Measurements from ENCODE around the gene DEPP1. TPM values are rescaled to one million over a fixed set of nuclear protein-coding genes. Genes with fewer than 3 reads are reported as not detected.

DEPP1 gene
- polyA plus RNA-seq, 2 of the 4 experiments (the other 2 are of a cell fraction): 0.46 to 0.92 TPM

DNA sequence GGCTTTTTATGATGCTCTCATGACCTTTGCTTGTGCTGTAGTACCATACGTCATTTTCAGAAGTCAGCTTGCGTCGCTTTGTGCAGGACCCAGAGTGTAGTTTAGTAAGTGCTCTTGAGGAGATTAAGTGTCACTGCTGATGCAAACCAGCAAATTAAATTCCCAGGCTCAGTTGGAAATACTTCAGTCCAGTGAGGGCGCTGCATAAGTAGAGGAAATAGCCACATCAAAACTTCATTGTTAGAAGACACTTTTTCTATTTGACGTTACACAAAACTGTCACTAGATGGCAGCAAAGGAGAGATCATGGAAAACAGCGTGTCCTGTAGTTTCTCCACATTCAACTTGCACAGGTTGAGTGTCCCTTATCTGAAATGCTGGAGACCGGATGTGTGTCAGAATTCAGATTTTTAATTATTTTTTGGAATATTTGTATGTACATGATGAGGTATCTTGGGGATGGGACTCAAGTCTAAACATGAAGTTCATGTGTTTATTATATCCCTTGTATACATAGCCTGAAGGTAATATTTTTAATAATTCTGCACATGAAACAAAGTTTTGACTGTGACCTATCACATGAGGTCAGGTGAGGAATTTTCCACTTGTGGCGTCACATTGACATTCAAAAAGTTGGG, 30.0 kb upstream of the DEPP1 start:
- Histone ChIP-seq H3K9me3 (peaks cover 15% of the 10 kb centered on the region), H3K4me1 (no peaks in the 10 kb centered on the region), H3K4me2 (peak overlapping the region; percentile 39; the same call in 2 of the 3 replicates), H3K27ac (no peak overlapping the region), H3K4me3 (no peak overlapping the region)
- FAIRE-seq (peak; percentile 85), ATAC-seq (peak; percentile 92 to 96), DNase-seq (ENCODE audit: low read depth in 1 of 2, low spot score in 1 of 2) (peak; percentile 62 to 86)
- 4% methylated on average over 8 of the region's 8 CpGs for WGBS (ENCODE audit: missing lambda C conversion rate)
- ChIA-PET CTCF (interaction anchor here (0.6 to 1.5 kb wide), 5 partner anchors 10 to 51 kb away, joined by 3 to 6 read pairs (median 4); partner anchors contain the start of gene DEPP1), POLR2A (no interaction called here)
- TF ChIP-seq HOXB13 (CRISPR knock-in tag; IDR thresholded peaks at IDR 0.05; ENCODE audit: low read depth) (no peak), RCOR1 (IDR thresholded peaks at IDR 0.05; ENCODE audit: low read depth, low read length) (no peak), RFX5 (IDR thresholded peaks at IDR 0.05) (no peak), MYC (IDR thresholded peaks at IDR 0.05; ENCODE audit: borderline replicate concordance, low read length) (no peak), HEYL (CRISPR knock-in tag; IDR thresholded peaks at IDR 0.05) (no peak), NFE2L2 (conservative IDR thresholded peaks at IDR 0.05; ENCODE audit: low read length) (no peak), HOXA7 (CRISPR knock-in tag; IDR thresholded peaks at IDR 0.05) (no peak), CHD2 (IDR thresholded peaks at IDR 0.05; ENCODE audit: low read length, partially characterized antibody) (no peak), RAD21 (conservative IDR thresholded peaks at IDR 0.05 in 1 of 2, IDR thresholded peaks at IDR 0.05 in 1 of 2) (peak; percentile 78 to 79), BHLHE40 (IDR thresholded peaks at IDR 0.05; ENCODE audit: low read depth, low read length) (no peak), POLR2A (IDR thresholded peaks at IDR 0.05; ENCODE audit: low read length) (no peak), GATA3 (IDR thresholded peaks at IDR 0.05; ENCODE audit: borderline replicate concordance) (no peak), FOSL2 (IDR thresholded peaks at IDR 0.05) (no peak), FOSL2 (CRISPR knock-in tag; IDR thresholded peaks at IDR 0.05) (no peak), JUNB (IDR thresholded peaks at IDR 0.05) (no peak), EP300 (IDR thresholded peaks at IDR 0.05) (no peak), TFCP2L1 (CRISPR knock-in tag; IDR thresholded peaks at IDR 0.05) (no peak), SMC3 (IDR thresholded peaks at IDR 0.05) (peak; percentile 57)
- TF ChIP-seq, protein P1, sequence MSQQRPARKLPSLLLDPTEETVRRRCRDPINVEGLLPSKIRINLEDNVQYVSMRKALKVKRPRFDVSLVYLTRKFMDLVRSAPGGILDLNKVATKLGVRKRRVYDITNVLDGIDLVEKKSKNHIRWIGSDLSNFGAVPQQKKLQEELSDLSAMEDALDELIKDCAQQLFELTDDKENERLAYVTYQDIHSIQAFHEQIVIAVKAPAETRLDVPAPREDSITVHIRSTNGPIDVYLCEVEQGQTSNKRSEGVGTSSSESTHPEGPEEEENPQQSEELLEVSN (IDR thresholded peaks at IDR 0.05; ENCODE audit: borderline replicate concordance, low read depth): no peak
- TF ChIP-seq, protein P2, sequence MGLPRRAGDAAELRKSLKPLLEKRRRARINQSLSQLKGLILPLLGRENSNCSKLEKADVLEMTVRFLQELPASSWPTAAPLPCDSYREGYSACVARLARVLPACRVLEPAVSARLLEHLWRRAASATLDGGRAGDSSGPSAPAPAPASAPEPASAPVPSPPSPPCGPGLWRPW (IDR thresholded peaks at IDR 0.05): no peak
- TF ChIP-seq, protein P3, sequence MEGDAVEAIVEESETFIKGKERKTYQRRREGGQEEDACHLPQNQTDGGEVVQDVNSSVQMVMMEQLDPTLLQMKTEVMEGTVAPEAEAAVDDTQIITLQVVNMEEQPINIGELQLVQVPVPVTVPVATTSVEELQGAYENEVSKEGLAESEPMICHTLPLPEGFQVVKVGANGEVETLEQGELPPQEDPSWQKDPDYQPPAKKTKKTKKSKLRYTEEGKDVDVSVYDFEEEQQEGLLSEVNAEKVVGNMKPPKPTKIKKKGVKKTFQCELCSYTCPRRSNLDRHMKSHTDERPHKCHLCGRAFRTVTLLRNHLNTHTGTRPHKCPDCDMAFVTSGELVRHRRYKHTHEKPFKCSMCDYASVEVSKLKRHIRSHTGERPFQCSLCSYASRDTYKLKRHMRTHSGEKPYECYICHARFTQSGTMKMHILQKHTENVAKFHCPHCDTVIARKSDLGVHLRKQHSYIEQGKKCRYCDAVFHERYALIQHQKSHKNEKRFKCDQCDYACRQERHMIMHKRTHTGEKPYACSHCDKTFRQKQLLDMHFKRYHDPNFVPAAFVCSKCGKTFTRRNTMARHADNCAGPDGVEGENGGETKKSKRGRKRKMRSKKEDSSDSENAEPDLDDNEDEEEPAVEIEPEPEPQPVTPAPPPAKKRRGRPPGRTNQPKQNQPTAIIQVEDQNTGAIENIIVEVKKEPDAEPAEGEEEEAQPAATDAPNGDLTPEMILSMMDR (IDR thresholded peaks at IDR 0.05): peak; percentile 86
- TF ChIP-seq, protein P4, sequence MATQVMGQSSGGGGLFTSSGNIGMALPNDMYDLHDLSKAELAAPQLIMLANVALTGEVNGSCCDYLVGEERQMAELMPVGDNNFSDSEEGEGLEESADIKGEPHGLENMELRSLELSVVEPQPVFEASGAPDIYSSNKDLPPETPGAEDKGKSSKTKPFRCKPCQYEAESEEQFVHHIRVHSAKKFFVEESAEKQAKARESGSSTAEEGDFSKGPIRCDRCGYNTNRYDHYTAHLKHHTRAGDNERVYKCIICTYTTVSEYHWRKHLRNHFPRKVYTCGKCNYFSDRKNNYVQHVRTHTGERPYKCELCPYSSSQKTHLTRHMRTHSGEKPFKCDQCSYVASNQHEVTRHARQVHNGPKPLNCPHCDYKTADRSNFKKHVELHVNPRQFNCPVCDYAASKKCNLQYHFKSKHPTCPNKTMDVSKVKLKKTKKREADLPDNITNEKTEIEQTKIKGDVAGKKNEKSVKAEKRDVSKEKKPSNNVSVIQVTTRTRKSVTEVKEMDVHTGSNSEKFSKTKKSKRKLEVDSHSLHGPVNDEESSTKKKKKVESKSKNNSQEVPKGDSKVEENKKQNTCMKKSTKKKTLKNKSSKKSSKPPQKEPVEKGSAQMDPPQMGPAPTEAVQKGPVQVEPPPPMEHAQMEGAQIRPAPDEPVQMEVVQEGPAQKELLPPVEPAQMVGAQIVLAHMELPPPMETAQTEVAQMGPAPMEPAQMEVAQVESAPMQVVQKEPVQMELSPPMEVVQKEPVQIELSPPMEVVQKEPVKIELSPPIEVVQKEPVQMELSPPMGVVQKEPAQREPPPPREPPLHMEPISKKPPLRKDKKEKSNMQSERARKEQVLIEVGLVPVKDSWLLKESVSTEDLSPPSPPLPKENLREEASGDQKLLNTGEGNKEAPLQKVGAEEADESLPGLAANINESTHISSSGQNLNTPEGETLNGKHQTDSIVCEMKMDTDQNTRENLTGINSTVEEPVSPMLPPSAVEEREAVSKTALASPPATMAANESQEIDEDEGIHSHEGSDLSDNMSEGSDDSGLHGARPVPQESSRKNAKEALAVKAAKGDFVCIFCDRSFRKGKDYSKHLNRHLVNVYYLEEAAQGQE (IDR thresholded peaks at IDR 0.05): no peak
- TF ChIP-seq, protein P5, sequence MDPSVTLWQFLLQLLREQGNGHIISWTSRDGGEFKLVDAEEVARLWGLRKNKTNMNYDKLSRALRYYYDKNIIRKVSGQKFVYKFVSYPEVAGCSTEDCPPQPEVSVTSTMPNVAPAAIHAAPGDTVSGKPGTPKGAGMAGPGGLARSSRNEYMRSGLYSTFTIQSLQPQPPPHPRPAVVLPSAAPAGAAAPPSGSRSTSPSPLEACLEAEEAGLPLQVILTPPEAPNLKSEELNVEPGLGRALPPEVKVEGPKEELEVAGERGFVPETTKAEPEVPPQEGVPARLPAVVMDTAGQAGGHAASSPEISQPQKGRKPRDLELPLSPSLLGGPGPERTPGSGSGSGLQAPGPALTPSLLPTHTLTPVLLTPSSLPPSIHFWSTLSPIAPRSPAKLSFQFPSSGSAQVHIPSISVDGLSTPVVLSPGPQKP (IDR thresholded peaks at IDR 0.05; ENCODE audit: low read depth, low read length): no peak
- TF ChIP-seq, protein P6, sequence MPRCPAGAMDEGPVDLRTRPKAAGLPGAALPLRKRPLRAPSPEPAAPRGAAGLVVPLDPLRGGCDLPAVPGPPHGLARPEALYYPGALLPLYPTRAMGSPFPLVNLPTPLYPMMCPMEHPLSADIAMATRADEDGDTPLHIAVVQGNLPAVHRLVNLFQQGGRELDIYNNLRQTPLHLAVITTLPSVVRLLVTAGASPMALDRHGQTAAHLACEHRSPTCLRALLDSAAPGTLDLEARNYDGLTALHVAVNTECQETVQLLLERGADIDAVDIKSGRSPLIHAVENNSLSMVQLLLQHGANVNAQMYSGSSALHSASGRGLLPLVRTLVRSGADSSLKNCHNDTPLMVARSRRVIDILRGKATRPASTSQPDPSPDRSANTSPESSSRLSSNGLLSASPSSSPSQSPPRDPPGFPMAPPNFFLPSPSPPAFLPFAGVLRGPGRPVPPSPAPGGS (IDR thresholded peaks at IDR 0.05): no peak
- TF ChIP-seq, protein P7, sequence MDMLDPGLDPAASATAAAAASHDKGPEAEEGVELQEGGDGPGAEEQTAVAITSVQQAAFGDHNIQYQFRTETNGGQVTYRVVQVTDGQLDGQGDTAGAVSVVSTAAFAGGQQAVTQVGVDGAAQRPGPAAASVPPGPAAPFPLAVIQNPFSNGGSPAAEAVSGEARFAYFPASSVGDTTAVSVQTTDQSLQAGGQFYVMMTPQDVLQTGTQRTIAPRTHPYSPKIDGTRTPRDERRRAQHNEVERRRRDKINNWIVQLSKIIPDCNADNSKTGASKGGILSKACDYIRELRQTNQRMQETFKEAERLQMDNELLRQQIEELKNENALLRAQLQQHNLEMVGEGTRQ (IDR thresholded peaks at IDR 0.05): no peak
